BJ (cell line): ENCODE data around the gene NUDCD3. TPM values are rescaled to one million over a fixed set of nuclear protein-coding genes. Genes with fewer than 3 reads are reported as not detected.

Experiments
- CTCF ChIA-PET: fragments of 350-600 bp; formaldehyde crosslinking; extraction: SDS; loops from one replicate; lab custom pipeline; 2021; ENCODE audit warnings: antibody characterized with exemption, inconsistent platforms; lab: Yijun Ruan, JAX
- POLR2A ChIA-PET: fragments of 300-600 bp; sonication (Branson Sonifier 250); formaldehyde crosslinking; extraction: SDS; loops from one replicate; lab custom pipeline; 2021; ENCODE audit warnings: antibody characterized with exemption; lab: Charles Lee
- DNase-seq: peaks from one replicate; pipeline ENCODE4 v3.0.0-alpha.2; 2011; ENCODE audit warnings: low read depth
- H3K27me3 ChIP-seq: 2 replicates; pipeline ENCODE4 v1.6.0; 2011; ENCODE audit warnings: low read length; ENCODE audit not compliant: control insufficient read depth, insufficient read depth
- H3K36me3 ChIP-seq: 2 replicates; pipeline ENCODE4 v1.5.1; 2011; ENCODE audit warnings: low read length; ENCODE audit not compliant: control insufficient read depth, insufficient read depth
- H3K4me3 ChIP-seq: 2 replicates; pipeline ENCODE4 v1.5.1; 2011; ENCODE audit warnings: low read depth, mild to moderate bottlenecking, control low read depth, low read length
- CTCF ChIP-seq: IDR thresholded peaks from 2 replicates; pipeline ENCODE4 v1.5.1; 2011; ENCODE audit warnings: low read depth, mild to moderate bottlenecking, control low read depth, inconsistent platforms, low read length, moderate library complexity; ENCODE audit not compliant: insufficient read depth
- polyA plus RNA-seq: library from polyadenylated mRNA; depleted of rRNA; stranded (reverse); fragments of >200 nt; gene quantifications from 2 replicates; pipeline ENCODE4 v1.2.3, GENCODE V29; 2011

Gene NUDCD3
- polyA plus RNA-seq, 1 experiment: 82.8 TPM

- Histone ChIP-seq H3K36me3 (no peaks in the 10 kb centered on the region), H3K27me3 (peaks cover 12% of the 10 kb centered on the region), H3K4me3 (no peak overlapping the region)
- POLR2A ChIA-PET: no interaction called here
- CTCF ChIA-PET: interaction anchor here (2.5 kb wide), 1 partner anchor 12 kb away, joined by 6 read pairs; no protein-coding TSS in a partner anchor
- TF ChIP-seq CTCF: no peak
- no peak for DNase-seq
Measured at GRCh38 chr7:44522315-44522714, 31.9 kb upstream of the NUDCD3 start.

GRCh38 chr7:44521347-44522095 lies 31.1 kb upstream of the NUDCD3 start:
- POLR2A ChIA-PET: no interaction called here
- Histone ChIP-seq H3K27me3 (peaks cover 12% of the 10 kb centered on the region), H3K36me3 (no peaks in the 10 kb centered on the region), H3K4me3 (no peak overlapping the region)
- DNase-seq: no peak
- TF ChIP-seq CTCF: no peak
- CTCF ChIA-PET: no interaction called here

GRCh38 chr7:44520574-44520973 lies 30.1 kb upstream of the NUDCD3 start:
- ChIA-PET POLR2A (no interaction called here), CTCF (no interaction called here)
- DNase-seq: no peak
- Histone ChIP-seq H3K36me3 (no peaks in the 10 kb centered on the region), H3K27me3 (peaks cover 12% of the 10 kb centered on the region), H3K4me3 (no peak overlapping the region)
- no peak for TF ChIP-seq CTCF

- TF ChIP-seq CTCF: no peak
- ChIA-PET CTCF (interaction anchor here (0.6 to 0.7 kb wide), 2 partner anchors 46 to 199 kb away, joined by 3 read pairs; no protein-coding TSS in a partner anchor), POLR2A (no interaction called here)
Measured at GRCh38 chr7:44519546-44519945, 29.1 kb upstream of the NUDCD3 start.

GRCh38 chr7:44518761-44519160 lies 28.3 kb upstream of the NUDCD3 start:
- no peak for TF ChIP-seq CTCF
- Histone ChIP-seq H3K27me3 (peaks cover 11% of the 10 kb centered on the region), H3K4me3 (no peak overlapping the region), H3K36me3 (no peaks in the 10 kb centered on the region)
- DNase-seq: no peak
- ChIA-PET CTCF (interaction anchor here (0.7 kb wide), 1 partner anchor 46 kb away, joined by 3 read pairs; no protein-coding TSS in a partner anchor), POLR2A (no interaction called here)

More at GRCh38 chr7:44519546-44519945, 29.1 kb upstream of the NUDCD3 start:
- no peaks in the 10 kb centered on the region for H3K36me3 ChIP-seq
- DNase-seq: no peak
- peaks cover 12% of the 10 kb centered on the region for H3K27me3 ChIP-seq
- H3K4me3 ChIP-seq: no peak overlapping the region
